NCI-H2227 (cell line): ENCODE measurements around the gene PKDCC.

Experiments used
- DNase-seq: peaks from one replicate; lab custom pipeline; 2025; ENCODE audit not compliant: unreplicated experiment; lab: John Stamatoyannopoulos, UW

PKDCC gene

GRCh38 chr2:42049221-42050009 is 1.6 kb downstream of the PKDCC start:
- no peak for DNase-seq

GRCh38 chr2:42050010-42050702 is 2.3 kb downstream of the PKDCC start:
- no peak for DNase-seq

GRCh38 chr2:42050703-42051542 is 3.1 kb downstream of the PKDCC start:
- no peak for DNase-seq

GRCh38 chr2:42051543-42052235 is 3.9 kb downstream of the PKDCC start:
- DNase-seq = no peak

- DNase-seq = no peak
These were observed 5.1 kb downstream of the PKDCC start for GRCh38 chr2:42052702-42053481.

- no peak for DNase-seq
These were observed 5.6 kb downstream of the PKDCC start for GRCh38 chr2:42053482-42053790.

- DNase-seq = no peak
These were observed 6.2 kb downstream of the PKDCC start for GRCh38 chr2:42053791-42054701.

- DNase-seq = no peak
These were observed 7.1 kb downstream of the PKDCC start for GRCh38 chr2:42054714-42055430.

- DNase-seq = no peak
These were observed 8.0 kb downstream of the PKDCC start for GRCh38 chr2:42055573-42056514.

- DNase-seq = no peak
These were observed 9.5 kb downstream of the PKDCC start for GRCh38 chr2:42057159-42057901.

- DNase-seq = no peak
These were observed 10.2 kb downstream of the PKDCC start for GRCh38 chr2:42057902-42058450.

- DNase-seq = no peak
These were observed 11.6 kb downstream of the PKDCC start for GRCh38 chr2:42059261-42059898.

GRCh38 chr2:42060028-42060427 is 12.2 kb downstream of the PKDCC start:
- DNase-seq = no peak

GRCh38 chr2:42060718-42061619 is 13.1 kb downstream of the PKDCC start:
- no peak for DNase-seq

GRCh38 chr2:42061839-42062238 is 14.0 kb downstream of the PKDCC start:
- DNase-seq = no peak
